ENCODE data around the gene KCNK13. TPM values are rescaled to one million over a fixed set of nuclear protein-coding genes. Genes with fewer than 3 reads are reported as not detected.

Gene KCNK13
- polyA plus RNA-seq, 1 of the 3 experiments (the other 2 are of a cell fraction) = not detected

DNA sequence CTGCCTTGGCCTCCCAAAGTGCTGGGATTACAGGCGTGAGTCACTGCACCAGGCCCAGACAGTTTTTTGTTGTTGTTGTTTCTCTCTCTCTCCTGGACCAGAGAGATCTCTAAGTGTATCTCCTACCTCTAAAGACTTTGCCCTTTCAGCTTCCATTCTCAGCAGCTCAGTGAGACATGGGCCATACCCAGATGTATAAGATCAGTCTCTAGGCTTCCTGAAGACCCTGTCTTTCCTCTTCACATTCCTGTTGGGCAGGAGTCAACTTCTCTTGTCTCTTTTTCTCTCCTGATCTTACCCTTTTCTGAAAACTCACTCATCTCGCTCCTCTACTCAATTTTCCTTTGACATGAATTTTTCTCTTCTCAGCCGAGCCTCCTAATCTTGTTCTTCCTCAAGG lies 42.0 kb downstream of the KCNK13 start (continued):
- TF ChIP-seq, protein P1, sequence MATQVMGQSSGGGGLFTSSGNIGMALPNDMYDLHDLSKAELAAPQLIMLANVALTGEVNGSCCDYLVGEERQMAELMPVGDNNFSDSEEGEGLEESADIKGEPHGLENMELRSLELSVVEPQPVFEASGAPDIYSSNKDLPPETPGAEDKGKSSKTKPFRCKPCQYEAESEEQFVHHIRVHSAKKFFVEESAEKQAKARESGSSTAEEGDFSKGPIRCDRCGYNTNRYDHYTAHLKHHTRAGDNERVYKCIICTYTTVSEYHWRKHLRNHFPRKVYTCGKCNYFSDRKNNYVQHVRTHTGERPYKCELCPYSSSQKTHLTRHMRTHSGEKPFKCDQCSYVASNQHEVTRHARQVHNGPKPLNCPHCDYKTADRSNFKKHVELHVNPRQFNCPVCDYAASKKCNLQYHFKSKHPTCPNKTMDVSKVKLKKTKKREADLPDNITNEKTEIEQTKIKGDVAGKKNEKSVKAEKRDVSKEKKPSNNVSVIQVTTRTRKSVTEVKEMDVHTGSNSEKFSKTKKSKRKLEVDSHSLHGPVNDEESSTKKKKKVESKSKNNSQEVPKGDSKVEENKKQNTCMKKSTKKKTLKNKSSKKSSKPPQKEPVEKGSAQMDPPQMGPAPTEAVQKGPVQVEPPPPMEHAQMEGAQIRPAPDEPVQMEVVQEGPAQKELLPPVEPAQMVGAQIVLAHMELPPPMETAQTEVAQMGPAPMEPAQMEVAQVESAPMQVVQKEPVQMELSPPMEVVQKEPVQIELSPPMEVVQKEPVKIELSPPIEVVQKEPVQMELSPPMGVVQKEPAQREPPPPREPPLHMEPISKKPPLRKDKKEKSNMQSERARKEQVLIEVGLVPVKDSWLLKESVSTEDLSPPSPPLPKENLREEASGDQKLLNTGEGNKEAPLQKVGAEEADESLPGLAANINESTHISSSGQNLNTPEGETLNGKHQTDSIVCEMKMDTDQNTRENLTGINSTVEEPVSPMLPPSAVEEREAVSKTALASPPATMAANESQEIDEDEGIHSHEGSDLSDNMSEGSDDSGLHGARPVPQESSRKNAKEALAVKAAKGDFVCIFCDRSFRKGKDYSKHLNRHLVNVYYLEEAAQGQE (IDR thresholded peaks at IDR 0.05; ENCODE audit: low read depth, low read length) = no peak
- no peak for TF ChIP-seq MEF2A (IDR thresholded peaks at IDR 0.05; ENCODE audit: borderline replicate concordance, low read depth)
- TF ChIP-seq POLR2AphosphoS5 (IDR thresholded peaks at IDR 0.05; ENCODE audit: low read depth, low read length) = no peak

DNA sequence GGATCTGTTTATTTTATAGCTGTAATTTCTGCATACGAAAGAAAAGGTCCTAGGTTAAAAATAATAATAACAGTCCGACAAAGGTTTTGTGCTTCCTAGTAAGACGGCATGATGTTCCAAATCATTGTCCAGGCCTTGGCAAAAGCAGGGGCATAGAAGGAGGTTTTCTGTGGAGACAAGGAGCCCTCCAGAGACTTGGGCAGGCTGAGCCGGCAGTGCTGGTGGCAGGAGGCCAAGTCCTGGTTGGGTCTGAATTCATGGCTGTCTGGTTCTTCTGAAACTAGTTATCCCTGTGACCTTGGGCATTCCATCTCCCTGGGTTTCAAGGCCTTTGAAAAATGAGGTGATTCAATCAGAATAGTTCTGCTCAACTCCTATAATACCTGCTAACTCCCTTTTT lies 44.0 kb downstream of the KCNK13 start:
- Histone ChIP-seq H3K79me2 (ENCODE audit: insufficient read depth) (no peaks in the 10 kb centered on the region), H3K27me3 (ENCODE audit: insufficient read depth) (no peaks in the 10 kb centered on the region; the same call in 1 of the 2 replicates), H4K20me1 (ENCODE audit: insufficient read depth) (no peaks in the 10 kb centered on the region), H3K9ac (no peak overlapping the region), H3K27ac (ENCODE audit: low read depth in 2 of 2, low read length in 1 of 2) (no peak overlapping the region), H3K9me3 (no peaks in the 10 kb centered on the region), H3K9me2 (no peaks in the 10 kb centered on the region), H3F3A (replicated peaks; ENCODE audit: insufficient read depth) (no peaks in the 10 kb centered on the region), H3K4me2 (no peak overlapping the region), H3K36me3 (replicated peaks in 1 of 2; ENCODE audit: control insufficient read depth in 1 of 2, insufficient read depth in 2 of 2, low read length in 1 of 2) (no peaks in the 10 kb centered on the region), H2AFZ (ENCODE audit: low read depth) (no peak overlapping the region), H3K4me1 (ENCODE audit: control insufficient read depth in 1 of 2, insufficient read depth in 2 of 2, low read depth in 1 of 2, low read length in 1 of 2) (no peaks in the 10 kb centered on the region), H3K4me3 (ENCODE audit: low read depth in 2 of 2, low read length in 1 of 2) (no peak overlapping the region)
- CTCF ChIA-PET = interaction anchor here (1.1 kb wide), 1 partner anchor 51 kb away, joined by 3 read pairs; no protein-coding TSS in a partner anchor
- TF ChIP-seq GABPA (IDR thresholded peaks at IDR 0.05; ENCODE audit: low read depth) = no peak
- TF ChIP-seq, protein P2, sequence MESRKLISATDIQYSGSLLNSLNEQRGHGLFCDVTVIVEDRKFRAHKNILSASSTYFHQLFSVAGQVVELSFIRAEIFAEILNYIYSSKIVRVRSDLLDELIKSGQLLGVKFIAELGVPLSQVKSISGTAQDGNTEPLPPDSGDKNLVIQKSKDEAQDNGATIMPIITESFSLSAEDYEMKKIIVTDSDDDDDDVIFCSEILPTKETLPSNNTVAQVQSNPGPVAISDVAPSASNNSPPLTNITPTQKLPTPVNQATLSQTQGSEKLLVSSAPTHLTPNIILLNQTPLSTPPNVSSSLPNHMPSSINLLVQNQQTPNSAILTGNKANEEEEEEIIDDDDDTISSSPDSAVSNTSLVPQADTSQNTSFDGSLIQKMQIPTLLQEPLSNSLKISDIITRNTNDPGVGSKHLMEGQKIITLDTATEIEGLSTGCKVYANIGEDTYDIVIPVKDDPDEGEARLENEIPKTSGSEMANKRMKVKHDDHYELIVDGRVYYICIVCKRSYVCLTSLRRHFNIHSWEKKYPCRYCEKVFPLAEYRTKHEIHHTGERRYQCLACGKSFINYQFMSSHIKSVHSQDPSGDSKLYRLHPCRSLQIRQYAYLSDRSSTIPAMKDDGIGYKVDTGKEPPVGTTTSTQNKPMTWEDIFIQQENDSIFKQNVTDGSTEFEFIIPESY (IDR thresholded peaks at IDR 0.05; ENCODE audit: borderline replicate concordance, low read depth) = no peak
- no peak for TF ChIP-seq RFX5 (IDR thresholded peaks at IDR 0.05; ENCODE audit: low read length)
- no peak for TF ChIP-seq ELF1 (IDR thresholded peaks at IDR 0.05)
- 52% methylated on average over 4 of the region's 4 CpGs for WGBS (ENCODE audit: low lambda C conversion rate)
- no peak for DNase-seq
- POLR2A ChIA-PET = no interaction called here

DNA sequence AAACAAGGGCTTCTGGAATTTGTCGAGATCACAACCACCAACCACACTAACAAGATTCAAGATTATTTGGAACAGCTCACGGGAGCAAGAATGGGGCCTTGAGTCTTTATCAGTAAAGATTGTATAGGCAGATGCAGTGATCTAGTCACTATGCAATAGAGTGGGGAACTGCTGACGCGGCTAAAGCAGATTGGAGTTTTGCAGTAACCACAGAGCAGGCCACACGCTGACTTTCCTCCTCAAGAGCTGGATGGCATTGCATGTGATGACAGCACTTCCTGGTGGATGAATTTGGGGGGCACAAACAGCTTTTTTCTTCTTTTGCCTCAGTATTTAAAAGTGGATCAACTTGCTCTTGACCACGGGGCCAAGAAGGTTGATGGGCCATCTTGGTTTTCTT lies 46.0 kb downstream of the KCNK13 start:
- Histone ChIP-seq H3K4me3 (ENCODE audit: low read depth in 2 of 2, low read length in 1 of 2) (no peak overlapping the region), H3K79me2 (ENCODE audit: insufficient read depth) (no peaks in the 10 kb centered on the region), H4K20me1 (ENCODE audit: insufficient read depth) (no peaks in the 10 kb centered on the region), H3K4me2 (no peak overlapping the region), H3K27ac (ENCODE audit: low read depth in 2 of 2, low read length in 1 of 2) (no peak overlapping the region), H3K9me3 (no peaks in the 10 kb centered on the region), H3K9me2 (no peaks in the 10 kb centered on the region), H2AFZ (ENCODE audit: low read depth) (no peak overlapping the region), H3F3A (replicated peaks; ENCODE audit: insufficient read depth) (no peaks in the 10 kb centered on the region), H3K9ac (no peak overlapping the region), H3K4me1 (ENCODE audit: control insufficient read depth in 1 of 2, insufficient read depth in 2 of 2, low read depth in 1 of 2, low read length in 1 of 2) (no peaks in the 10 kb centered on the region), H3K27me3 (ENCODE audit: insufficient read depth) (no peaks in the 10 kb centered on the region; the same call in 1 of the 2 replicates), H3K36me3 (replicated peaks in 1 of 2; ENCODE audit: control insufficient read depth in 1 of 2, insufficient read depth in 2 of 2, low read length in 1 of 2) (no peaks in the 10 kb centered on the region)
- DNase-seq = no peak
- WGBS (ENCODE audit: low lambda C conversion rate) = 79% methylated on average over 6 of the region's 6 CpGs
- CTCF ChIA-PET = interaction anchor here (1.0 kb wide), 1 partner anchor 135 kb away, joined by 4 read pairs; no protein-coding TSS in a partner anchor
- no peak for TF ChIP-seq NRF1 (IDR thresholded peaks at IDR 0.05; ENCODE audit: low read depth, low read length)
- TF ChIP-seq RCOR1 (IDR thresholded peaks at IDR 0.05; ENCODE audit: low read length) = no peak
- no peak for TF ChIP-seq FOXM1 (IDR thresholded peaks at IDR 0.05; ENCODE audit: low read depth)
- TF ChIP-seq, protein P3, sequence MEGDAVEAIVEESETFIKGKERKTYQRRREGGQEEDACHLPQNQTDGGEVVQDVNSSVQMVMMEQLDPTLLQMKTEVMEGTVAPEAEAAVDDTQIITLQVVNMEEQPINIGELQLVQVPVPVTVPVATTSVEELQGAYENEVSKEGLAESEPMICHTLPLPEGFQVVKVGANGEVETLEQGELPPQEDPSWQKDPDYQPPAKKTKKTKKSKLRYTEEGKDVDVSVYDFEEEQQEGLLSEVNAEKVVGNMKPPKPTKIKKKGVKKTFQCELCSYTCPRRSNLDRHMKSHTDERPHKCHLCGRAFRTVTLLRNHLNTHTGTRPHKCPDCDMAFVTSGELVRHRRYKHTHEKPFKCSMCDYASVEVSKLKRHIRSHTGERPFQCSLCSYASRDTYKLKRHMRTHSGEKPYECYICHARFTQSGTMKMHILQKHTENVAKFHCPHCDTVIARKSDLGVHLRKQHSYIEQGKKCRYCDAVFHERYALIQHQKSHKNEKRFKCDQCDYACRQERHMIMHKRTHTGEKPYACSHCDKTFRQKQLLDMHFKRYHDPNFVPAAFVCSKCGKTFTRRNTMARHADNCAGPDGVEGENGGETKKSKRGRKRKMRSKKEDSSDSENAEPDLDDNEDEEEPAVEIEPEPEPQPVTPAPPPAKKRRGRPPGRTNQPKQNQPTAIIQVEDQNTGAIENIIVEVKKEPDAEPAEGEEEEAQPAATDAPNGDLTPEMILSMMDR (IDR thresholded peaks at IDR 0.05) = no peak
- TF ChIP-seq, protein P4, sequence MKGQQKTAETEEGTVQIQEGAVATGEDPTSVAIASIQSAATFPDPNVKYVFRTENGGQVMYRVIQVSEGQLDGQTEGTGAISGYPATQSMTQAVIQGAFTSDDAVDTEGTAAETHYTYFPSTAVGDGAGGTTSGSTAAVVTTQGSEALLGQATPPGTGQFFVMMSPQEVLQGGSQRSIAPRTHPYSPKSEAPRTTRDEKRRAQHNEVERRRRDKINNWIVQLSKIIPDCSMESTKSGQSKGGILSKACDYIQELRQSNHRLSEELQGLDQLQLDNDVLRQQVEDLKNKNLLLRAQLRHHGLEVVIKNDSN (IDR thresholded peaks at IDR 0.05; ENCODE audit: borderline replicate concordance, low read depth) = no peak
- TF ChIP-seq, protein P2 (IDR thresholded peaks at IDR 0.05; ENCODE audit: borderline replicate concordance, low read depth) = no peak
- TF ChIP-seq SIN3A (IDR thresholded peaks at IDR 0.05; ENCODE audit: borderline replicate concordance, low read depth, low read length) = no peak
- POLR2A ChIA-PET = no interaction called here

Data from SK-N-SH (cell line).